Hippocampal formation (tissue), 2 donors: Measurements from ENCODE around the gene FOXL2.
"Not testable (repeated sequence)": the region's sequence is repeated elsewhere in the genome, so short reads cannot be mapped to it uniquely, and the experiment has no call there.

Experiments
- DNase-seq, 2 donors: peaks; one replicate each; lab custom pipeline; 2025; lab: John Stamatoyannopoulos, UW

The FOXL2 gene

DNA sequence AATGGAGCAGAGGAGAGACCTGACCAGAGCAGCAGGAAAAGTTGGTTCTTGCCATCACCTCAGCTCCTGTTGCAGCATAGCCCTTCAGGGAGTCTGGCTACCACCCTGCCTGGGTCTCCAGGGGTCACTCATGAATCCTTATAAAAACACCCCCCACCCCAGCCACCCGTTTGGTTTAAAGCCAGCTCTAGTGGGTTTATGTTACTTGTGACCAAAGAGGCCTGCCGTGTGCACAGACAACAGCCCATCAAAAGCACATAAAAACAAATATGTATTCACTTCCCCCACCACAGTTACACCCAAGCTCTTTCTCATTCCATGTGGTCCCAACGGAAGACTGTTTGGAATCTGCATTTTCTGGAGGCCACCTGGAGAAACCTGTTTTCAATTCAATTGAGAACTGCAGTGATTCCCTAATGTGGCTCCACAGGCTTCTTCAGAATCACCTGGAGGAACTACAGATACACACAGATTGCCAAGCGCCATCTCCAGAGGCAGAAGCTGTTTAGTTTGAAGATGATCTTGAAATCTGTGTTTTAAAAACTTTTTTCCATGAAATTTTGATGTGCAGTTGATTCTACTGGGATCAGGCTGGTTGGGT is 13.8 kb downstream of the FOXL2 start:
- DNase-seq = no peak

DNA sequence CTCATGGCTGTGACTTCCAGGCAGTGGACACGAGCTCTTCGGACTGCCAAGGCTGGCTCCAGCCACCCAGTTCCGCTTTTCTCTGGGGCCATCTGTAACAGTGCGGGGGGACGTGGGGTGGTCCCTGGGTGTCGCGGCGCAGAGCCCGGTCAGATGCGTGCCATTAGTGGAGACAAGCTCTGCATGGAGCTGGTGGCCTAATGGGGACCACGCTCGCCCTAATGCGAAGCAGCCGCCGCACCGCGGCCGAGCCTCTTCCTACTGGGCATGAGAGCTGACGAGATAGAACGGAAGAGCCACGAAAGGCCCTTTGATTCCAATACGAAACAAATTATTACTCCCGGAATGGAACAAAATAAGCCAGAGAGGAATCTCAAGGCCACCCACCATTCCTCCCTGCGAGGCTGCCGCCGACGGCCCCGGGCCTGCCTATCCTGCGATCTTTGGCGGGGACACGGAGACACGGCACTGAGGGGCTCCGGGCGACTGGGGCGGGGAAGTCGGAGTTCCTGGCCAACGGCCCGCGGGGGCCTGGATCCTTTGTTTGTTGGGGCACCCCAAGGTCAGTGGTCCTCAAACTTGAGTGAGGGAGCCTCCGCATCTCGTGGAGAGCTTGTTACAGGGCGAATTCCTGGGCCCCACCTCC is 18.1 kb downstream of the FOXL2 start:
- DNase-seq = no peak

DNA sequence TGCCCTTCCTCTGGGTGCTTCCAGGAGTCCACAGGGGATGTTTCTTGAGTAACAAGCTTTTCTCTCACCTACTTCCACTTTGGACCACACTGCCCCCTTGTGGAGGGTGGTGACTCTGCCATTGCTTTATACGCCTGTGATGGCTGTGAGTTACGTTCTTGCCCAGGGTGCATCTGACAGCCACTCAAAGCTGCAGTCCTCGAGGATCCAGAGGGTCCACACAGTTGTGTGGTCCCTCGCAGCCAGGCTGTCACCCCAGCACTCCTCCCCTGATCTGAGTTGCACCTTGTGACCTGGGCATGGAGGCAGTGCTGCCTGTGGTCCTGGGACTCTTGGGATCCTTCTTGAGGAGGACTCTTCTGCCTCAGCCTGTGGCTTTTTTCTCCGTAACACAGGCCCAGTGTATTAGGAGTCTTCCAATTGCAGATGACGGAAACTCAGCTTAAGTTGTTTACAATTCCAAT is 23.4 kb downstream of the FOXL2 start:
- peak; percentile 51 to 67 for DNase-seq

DNA sequence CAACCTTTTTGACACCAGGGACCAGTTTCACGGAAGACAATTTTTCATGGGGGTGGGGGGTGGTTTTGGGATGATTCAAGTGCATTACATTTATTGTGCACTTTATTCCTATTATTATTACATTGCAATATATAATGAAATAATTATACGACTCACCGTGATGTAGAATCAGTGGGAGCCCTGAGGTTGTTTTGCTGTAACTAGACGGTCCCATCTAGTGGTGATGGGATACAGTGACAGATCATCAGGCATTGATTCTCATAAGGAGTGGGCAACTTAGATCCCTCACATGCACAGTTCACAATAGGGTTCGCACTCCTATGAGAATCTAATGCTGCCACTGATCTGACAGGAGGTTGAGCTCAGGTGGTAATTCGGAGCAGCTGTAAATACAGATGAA is 24.5 kb downstream of the FOXL2 start:
- DNase-seq = not testable (repeated sequence)

DNA sequence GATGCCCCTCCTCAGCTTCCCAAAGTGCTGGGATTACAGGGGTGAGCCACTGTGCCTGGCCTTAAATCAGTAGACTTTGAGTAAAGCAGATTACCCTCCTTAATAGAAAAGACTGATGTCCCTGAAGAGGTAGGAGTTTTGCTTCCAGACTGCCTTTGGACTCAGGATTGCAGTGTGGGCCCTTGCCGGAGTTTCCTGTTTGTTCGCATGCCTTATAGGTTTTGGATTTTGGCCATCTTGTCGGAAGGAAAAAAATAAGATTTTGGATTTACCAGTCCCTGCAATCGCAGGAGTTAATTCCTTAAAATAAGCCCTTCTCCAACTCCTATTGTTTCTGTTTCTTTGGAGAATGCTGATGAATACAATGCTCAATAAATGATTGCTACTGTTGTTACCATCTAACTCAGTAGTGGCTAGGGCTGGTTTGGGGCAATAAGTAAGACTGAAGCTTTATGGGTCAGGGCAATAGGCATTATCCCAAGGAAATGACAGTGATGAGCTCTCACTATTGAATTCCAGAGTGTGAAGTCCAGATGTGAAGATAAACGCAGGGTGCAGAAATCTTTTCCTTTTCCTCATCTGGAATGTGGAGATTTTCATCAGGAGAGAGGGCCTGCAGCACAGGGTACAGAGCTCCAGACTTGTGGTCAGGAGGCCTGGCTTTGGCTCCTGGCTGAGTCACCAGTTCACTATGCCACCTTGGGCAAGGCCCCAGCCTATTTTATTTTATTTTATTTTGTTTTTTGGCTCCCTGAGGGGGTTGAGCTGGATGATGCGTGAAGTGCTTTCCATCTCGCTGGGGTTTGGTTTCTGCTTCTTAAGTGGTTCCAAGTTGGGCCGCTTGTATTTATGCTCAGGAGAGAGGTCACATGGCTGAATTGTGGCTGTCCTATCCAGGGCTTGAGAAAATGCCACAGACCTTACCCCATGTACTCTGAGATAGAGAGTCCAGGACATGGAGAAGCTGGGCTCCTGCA is 25.3 kb downstream of the FOXL2 start:
- no peak for DNase-seq

DNA sequence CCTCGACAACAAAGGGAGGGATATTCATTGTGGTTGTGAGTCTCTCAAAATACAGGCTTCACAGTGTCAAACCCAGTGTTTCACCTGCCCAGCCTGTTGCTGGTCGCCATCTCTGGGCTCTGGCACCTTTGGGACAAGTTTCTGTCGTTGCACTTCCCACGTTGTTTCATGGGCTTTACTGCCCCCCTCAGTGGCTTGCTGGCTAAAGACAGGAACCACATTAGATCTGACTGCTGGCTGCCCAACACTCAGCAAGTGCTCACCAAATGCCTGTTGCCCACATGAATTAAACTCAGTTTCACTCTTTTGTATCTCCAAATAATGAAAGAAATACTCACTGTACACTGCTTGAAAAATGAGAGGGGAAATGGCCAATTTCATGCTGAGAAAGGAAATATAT is 27.6 kb downstream of the FOXL2 start:
- DNase-seq = no peak

DNA sequence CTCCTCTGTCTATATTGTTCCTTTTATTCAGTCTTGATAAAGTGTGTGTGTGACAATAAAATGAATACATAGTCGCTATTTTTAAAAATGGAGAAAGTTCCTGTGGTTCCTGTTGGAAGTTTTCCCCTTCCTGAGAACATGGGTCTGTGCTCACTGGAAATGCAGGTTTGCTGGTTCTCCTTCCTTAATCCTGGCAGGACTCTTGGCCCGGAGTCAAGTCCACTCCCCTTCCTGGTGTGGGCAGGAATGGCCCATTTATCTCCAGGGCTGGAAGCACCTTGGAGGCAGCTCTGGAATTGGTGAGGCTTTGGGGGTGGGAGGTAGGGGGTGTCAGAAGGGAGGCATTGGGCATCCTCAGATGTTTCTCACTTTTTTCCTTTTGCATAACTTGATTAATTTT is 30.1 kb downstream of the FOXL2 start:
- DNase-seq = no peak

DNA sequence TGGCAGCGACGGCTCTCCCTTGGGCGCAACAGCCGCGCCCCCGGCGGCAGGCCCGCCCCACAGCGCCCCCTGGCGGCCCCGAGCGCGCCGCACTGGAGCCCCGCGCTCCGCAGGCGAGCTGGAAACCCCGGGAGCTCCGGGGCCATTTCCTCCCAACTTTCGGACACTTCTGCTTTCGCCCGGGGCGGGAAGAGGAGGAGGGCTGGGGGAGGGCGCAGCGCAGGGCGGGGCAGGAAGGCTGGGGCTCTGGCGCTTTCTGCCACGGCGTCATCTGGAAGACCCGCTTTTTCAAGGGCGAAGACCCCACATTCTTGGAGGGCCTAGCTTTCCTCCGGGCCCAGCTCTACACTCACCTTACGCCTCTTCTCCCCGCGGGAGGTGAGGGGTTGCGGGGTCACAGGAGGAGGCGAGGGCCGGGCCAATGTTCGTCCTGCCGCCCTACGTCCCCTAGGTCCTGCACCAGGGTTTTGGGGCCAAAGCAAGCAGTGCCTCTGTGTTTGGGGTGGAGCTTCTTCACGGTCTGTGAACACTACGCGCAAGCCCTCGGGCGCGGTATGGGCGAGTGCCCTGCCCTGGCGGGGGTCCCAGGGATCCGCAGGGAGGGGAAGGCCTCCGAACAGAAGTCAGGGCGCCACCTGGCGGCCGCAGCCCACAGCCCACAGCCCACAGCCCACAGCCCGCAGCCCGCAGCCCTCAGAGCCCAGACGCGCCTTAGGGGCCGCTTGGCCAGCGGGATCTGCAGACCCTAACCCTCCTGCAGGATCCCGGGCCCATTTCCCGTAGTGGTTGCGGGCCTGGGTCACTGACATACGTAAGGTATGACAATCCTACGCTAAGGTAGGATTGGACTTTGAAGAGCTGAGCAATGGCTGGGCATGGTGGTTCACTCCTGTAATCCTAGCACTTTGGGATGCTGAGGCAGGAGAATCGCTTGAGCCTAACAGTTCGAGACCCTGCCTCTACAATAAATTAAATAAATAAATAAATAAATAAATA is 31.1 kb downstream of the FOXL2 start:
- peak; percentile 55 to 79 for DNase-seq

DNA sequence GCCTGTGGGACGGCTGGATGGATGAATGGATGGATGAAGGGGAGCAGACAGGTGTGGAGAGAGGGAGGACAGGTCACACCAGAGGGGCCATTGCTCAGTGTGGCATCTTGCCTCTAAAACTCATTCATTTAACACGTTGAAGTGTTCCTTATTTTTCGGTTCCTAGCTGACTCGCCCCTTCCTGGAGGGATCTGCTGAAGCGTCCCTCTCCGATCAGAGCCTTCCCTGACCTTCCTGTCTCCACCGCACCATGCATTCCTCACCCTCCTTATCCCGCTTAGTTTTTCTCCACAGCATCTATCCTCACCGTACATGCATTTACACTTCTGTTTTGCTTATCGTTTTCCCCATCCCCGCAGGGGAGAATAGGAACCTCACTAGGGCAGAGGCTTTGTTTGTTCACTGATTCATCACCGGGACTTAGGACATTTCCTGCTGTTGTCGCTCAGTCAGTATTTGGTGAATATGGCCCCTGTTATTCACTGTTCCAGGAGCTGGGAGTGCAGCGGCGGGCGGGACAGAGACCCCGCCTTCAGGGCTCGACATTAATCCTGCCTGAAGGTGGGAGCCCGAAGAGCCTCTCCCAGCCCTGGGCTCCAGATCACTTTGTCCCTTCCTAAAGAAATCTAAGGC is 32.0 kb downstream of the FOXL2 start:
- DNase-seq = no peak

DNA sequence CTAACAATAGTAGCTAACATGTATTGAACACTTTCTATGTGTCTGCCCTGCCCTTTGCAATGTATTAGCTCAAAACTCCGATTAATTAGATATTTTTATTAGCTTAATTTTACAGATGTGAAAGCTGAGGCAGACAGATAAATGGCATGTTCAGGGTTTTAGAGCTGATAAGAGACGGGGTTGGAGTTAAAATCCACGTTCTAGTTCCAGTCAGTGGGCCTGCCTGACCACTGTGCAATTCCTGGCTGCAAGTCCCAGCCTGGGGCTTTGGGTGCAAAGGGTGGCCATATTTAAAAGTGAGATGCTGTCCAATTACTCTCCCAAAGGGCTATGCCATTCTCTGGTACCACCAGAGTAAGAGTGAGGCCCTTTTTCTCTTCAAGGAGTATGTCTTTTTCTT is 33.2 kb downstream of the FOXL2 start:
- DNase-seq = no peak

DNA sequence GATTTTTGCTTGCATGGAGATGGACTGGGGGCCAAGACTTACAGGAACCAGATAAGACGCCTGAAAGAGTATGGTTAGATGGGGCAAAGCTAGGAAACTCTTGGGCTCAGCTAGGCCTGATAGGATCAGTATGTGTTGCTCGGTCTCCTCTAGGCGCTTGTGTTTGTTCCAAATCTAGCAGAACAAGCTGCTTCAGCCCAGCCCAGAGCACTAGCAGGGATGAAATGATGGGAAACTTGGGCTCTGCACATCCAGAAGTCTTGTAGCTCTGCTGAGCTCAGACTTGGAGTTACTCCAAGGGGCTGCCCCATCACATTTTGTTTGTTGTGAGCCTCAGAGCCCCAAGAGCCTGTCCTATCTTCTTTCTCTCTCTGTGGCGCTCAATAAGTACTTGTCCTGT is 34.7 kb downstream of the FOXL2 start:
- no peak for DNase-seq

DNA sequence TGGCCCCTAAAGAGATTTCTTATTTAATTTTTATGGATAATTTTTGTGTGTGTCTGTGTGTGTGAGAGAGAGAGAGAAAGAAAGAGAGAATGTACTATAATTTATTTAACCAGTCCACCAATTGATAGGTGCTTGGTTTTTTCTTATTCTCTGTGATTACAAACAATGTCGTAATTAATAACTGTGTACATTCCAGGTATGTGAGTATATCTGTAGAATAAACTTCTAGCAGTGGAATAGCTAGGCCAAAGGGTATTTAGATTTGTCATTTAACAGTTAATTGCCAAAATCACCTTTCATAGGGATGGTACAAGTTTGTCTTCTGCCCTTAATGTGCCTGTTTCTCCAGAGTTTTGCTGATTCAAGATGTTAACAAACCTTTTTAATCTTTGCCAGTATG is 35.3 kb downstream of the FOXL2 start:
- DNase-seq = no peak

DNA sequence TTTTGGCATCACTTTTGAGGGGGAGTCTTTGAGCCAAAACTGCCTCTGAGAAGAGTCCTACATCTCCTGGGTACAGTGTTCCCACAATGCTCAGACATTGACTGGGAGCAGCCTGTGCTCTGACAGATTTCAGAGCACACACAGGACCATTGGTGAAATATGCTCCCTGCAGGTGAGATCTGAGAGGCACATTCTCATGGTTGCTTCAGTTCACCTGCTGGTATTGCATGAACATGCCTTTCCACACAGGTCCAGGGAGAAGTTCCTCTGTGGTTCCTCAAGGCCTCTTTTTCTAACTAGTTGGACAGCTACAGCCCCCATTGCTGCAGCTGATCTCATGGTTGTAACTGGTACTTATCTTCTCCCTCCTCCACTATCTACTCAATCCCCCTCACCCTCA is 37.0 kb downstream of the FOXL2 start:
- DNase-seq = no peak

DNA sequence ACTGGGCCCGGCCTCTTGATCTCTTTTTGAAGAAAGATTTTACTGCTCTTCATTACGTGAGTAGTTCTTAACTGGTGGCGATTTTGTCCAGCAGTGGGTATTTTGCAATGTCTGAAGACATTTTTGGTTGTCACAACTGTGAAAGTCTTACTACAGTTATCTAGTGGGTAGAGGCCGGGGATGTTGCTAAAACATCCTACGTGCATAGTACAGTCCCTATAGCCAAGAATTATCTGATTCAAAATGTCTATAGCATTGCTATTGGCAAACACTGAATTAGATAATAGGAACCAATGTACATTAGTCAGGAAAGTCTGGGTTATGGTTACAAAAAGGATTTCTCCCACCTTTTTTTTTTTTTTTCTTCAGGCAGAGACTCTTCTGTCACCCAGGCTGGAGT is 38.1 kb downstream of the FOXL2 start:
- no peak for DNase-seq

DNA sequence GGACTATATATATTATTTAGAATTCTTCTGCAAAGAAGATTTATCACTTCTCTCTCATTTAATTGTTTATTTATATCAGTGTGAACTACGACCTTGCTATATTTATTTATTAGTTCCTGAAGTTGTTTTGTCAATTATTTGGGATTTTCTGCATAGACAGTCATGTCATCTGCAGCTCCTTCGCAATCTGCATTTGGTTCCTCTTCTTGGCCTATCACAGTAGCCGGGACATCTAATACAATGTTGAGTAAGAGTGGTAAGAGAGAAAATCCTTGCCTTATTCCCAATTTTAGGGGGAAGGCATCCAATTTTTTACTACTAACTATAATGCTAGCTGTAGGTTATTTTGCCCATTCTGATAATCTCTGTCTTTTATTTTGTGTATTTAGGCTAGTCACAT is 39.4 kb downstream of the FOXL2 start:
- DNase-seq = no peak

DNA sequence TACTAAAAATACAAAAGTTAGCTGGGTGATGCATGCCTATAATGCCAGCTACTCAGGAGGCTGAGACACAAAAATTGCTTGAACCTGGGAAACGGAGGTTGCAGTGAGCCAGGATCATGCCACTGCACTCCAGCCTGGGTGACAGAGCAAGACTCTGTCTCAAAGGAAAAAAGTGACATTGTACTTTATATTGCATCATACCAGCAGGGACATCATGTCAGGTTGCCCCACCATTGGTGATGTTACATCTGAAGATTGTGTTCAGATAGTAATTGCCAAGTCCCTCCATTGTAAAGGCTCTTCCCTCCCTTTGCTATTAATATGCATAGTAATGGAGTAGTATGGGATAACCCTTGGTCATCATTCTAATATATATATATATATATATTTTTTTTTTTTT is 44.8 kb downstream of the FOXL2 start:
- no peak for DNase-seq

DNA sequence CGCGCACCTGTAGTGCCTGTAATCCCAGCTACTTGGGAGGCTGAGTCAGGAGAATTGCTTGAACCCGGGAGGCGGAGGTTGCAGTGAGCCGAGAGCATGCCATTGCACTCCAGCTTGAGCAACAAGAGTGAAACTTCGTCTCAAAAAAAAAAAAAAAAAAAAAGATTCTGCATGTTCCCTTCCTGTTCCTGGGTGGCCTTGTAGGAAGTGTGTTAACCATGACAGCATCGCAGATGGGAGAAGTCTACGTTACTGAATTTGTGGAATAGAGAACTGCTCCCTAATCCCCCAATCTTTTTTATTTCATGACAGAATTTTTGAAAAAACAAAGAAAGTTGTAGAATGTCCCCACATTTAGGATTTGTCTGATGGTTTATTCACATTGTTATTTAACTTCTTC is 45.4 kb downstream of the FOXL2 start:
- no peak for DNase-seq

DNA sequence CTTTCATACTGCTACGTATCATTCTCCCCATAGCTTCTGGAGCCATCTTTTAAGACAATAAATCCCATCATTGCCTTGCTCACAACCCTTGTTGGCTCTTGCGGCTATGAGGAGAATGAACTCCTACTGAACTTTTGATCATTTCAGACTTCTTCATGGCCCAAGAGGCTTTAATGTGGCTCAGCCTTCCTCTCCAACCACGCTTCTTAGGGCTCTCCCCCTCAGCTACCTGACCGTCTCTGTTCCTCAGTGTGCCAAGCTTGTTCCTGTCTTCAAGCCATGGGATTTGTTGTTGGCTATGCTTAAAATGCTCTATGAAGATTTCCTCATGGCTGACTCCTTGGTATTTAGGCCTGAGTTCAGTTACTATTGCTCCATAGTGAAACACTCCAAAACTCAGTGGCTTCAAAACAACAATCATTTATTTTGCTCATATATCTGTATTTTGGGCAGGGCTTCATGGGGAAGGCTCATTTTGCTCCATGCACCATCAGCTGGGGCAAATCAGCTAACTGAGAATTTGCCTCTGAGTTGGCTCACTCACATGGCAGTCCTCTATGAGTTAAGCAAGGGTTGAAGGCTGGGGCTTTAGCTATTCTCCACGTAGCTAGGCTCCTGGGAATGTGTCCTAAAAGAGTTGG is 47.5 kb downstream of the FOXL2 start:
- DNase-seq = no peak

DNA sequence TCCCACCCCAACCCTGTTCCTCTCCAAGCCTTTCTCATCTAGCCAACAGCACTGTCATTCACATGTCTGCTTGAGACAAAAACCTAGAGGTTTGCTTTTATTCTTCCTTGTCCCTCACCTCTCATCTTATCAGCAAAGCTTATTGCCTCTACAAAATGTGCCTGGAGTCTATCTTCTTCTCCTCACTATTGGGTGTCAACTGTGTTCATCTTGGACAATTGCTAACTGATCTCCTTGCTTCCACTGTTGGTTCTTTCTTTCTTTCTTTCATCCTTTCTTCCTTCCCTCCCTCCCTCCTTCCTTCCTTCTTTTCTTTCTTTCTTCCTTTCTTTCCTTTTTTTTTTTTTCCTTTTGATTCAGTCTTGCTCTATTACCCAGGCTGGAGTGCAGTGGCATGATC is 48.2 kb downstream of the FOXL2 start:
- no peak for DNase-seq

DNA sequence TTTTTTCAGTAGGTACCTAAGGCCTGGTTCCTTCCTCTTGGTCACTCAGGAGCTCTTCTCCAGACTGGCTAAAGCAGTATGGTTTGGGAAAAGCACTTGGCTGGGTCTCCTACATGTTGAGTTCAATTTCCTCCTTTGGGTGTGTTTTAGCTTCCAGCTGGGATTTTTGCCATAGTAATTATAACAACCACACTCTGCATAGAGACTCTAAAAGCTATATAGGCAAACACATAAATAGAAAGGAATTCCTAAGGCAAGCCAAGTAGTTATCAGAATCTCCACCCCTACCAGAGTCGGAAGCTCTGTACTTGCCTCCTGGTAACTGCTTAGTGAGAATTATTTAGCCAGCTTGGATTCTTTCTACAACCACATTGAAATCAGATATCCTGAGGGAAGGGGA is 48.6 kb downstream of the FOXL2 start:
- no peak for DNase-seq
